HG03135 (cell line): ENCODE results near the gene NSG1.

Experiments
- ATAC-seq: cut with Tn5 transposase; IDR thresholded peaks from one replicate; pipeline ENCODE4 v1.9.1; 2021; ENCODE audit warnings: mild to moderate bottlenecking, moderate library complexity; ENCODE audit not compliant: unreplicated experiment

The NSG1 gene

DNA sequence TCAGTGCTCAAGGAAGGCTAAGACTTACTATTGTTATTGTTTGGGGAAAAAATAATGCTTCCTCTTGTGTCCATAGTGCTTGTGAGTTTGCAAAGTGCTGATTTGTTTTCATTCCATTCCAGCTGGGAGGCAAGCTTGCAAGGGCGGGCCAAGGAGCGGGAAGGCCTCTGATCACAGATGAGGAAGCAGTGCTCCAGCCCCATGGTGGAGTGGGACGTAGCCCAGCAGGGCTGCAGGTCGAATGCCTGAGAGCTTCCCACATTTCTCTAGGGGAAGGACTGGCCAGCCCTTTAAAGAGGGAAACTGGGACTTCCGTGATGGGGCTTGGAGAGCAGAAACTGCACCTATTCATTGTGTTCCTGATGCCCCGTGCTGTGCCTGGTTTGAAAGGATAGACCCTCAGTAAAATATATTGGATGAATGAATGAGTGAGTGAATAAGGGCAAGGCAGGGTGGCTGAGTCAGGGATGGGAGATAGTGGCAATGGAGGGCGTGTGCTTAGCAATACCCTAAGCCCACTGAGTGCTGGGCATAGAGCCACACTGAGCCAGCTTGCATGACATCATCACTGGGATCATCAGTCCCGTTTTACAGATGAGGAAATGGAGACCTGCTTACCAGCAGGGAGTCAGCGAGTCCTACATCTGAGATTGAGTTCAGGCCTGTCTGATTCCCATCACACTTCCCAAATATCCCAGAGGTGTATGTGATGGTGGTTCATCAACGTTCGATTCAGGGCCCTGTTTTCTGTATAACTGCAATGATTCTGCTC, 17.9 kb upstream of the NSG1 start:
- no peak for ATAC-seq

DNA sequence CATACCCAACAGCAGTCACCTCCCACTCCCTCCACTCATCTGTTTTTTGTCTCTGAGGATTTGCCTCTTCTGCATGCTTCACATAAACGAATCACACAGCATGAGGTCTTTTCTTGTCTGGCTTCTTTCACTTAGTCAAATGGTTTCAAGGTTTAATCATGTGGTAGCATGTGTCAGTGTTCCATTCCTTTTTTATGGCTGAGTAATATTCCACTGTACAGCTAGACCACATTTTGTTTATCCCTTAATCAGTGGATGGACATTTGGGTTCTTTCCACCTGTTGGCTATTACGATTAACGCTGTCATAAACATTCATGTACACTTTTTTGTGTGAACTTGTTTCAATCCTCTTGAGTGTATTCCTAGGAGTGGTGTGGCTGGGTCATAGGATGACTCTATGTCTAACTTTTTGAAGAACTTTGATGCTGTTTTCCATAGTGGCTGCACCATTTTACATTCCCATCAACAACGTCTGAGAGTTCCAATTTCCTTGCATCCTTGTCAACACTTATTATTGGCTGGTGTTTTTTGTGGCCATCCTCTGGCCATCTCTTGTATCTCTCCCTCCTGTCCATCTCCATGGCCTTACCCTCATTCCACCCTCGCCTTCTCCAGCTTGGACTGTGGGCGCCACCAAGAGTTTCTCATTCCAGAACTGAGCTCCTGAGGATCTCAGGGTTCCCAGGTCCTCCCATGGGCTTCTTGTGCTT, 12.4 kb upstream of the NSG1 start:
- no peak for ATAC-seq

DNA sequence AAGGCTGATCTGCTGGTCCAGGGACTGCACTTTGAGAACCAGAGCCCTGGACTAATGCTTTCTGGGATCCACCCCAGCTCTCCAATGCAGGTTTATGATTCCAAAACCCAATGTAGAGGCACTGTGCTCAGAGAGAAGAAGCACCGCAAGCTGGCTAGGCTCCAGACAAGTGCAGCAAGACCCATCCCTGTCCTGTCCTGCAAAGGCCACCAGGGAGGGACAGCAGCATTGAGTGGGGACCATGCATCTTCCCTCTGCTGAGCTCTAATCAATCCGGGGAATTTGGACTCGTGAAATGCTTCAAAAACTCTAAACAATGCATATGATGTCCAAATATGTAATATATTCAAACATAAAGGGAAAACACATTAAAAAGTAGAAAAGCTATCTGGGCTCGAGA, 10.8 kb upstream of the NSG1 start:
- ATAC-seq, result no peak

DNA sequence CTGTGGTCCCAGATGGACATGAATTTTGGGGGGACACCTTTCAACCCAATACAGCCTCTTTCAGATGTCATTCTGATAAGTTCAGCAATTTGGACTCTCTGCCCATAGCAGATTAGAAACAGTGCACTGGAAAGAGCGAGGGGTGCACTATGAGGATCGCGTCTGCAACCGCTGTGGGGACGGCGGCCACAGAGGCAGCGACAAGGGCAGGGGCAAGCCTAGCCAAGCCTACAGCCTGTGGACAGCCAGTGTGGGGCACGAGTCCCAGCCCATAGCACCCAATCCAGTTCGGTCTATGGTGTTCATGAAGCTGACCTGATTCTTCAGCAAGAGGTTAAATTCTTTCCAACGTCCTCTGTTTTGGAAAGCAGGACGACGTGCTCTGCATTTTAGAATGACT, 9.7 kb upstream of the NSG1 start:
- ATAC-seq, result no peak

DNA sequence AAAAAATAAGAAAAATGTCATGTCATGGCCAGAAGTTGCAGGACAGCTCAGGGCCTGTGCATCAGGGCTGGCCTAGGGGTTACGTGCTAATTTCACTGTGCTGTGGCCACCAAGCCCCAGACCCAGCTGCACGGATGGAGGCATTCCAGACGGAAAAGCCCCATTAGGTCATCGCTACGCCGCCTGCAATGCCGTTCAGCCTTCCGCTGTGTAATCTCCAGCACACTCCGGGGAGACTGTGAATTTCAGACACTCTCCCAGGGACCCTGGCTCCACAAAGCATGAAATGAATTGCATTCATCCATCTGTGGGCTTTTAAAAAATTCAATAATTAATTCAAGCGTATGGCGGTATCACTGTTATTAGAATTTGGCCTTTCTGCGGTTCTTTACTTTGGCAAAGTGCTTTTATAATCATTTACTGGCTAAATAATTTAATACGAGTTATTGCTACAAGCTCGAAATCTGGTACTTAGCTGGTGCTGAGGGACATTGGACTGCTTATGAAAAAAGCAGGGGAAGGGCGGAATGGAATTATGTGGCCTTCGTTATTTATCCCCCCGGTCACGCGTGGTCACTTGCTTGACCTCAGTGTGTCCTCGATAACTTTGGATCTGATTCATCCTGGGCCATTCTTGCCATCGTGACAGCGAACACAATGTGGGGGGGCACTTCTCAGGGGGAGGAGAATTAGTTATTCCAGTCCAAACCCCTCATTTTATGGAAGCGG, 9.0 kb upstream of the NSG1 start:
- no peak for ATAC-seq

DNA sequence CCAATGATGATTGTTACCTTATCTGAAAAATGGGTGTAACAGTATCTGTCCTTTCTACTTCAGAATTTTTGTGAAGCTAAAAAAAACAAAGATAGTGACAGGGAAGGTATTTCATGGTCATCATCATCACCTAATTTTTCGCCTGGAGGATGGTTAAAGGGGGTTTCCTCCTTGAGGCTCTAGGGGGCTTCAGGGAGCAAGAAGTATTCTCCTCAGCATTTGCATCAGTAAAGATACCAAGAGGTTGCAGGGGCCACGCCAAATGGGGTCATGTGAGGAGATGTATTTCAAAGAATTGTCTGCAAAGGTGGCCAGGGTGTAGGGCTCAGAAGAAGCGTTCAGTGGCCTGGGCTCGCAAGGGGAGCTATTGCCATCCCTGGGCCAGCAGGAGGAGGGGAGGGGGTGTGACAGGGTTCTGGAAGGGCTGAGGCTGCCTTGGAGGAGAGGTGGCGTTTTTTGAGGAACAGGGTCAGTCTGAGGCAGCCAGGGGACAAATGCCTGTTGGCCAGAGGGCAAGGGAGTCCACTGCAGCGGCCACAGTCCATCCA, 7.3 kb upstream of the NSG1 start:
- ATAC-seq, result no peak

DNA sequence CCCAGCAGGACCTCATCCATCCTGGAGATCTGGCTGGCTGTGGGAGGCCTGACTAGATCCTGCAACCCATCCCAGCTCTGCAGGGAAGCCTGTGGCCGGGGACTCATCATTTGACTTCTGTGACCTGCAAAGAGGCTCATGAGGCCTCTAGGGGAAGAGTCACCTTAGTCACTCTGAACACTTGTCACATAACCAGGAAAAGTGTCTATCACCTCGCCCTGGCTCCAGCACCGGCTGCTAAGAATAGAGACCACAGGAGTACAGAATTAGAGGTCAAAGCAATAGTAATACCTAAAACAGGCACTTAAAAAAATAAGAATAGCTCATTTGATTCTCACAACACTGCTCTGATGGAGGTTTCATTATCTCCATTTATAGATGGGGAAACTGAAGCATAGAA, 3.8 kb upstream of the NSG1 start:
- no peak for ATAC-seq

DNA sequence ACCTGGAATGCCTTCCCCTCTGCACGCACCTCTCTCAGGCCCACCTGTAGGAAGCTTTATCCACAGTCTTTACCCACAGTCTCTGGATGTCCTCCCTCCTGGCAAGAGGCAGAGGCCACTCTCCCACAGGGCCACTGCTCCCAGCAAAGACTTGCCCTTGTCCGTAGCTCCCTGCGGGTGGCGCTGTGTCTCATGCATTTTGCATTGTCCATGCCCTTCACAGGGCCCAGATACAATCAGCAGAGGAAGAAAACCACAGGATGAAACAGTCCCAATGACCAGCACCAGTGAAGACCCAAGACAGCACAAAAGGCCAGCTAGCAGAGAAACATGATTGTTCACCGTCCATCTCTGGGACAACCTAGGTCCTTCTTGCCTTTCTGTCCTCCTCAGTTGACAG, 2.1 kb upstream of the NSG1 start:
- no peak for ATAC-seq

DNA sequence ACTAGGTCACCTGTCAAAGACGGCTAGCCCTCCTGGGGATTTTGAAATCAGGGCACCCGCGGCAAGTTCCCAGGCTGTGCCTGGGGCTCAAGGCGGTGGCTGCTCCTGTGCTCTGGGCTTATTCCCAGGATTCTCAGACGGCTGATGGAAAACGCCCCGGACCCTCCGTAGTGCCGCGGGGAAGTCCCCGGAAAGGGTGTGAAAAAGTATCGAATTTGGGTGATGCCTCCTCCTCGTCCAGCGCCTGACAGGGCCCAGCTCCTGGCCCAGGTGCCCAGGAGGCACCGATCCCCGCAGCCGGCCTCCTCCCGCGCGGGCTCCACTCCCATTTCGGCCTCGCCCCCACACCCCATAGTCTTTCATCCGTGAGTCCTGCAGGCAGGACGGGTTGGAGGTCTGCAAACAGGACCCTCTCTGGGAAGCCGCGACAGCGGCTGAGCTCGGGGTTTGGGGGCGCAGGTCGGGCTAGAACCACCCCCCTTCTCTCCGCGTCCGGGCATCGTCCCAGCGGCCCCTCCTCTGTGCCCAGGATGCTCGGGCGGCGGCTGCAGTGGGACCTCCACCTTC, 1.1 kb upstream of the NSG1 start:
- ATAC-seq, result no peak

DNA sequence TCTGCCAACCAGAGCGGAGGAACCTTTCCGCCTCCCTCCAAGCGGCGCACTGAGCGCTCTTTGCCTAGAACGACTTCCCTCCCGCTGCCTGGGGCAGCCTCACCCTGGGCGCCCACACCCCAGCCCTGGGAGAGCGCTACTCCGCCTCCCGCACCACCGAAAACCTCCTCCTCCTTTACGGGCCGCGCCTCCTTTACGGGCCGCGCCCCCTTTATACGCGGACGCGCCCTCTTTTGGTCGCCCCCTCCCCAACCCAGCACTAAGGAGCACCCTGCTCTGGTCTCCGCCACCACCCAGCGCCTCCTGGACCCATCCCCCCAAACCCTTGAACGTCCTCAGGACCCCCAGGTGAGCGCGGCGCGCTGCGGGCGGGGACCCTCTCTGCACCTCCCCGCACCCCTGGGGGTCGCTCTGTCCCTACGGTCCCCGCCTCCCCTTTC, 586 bp upstream of the NSG1 start:
- no peak for ATAC-seq

DNA sequence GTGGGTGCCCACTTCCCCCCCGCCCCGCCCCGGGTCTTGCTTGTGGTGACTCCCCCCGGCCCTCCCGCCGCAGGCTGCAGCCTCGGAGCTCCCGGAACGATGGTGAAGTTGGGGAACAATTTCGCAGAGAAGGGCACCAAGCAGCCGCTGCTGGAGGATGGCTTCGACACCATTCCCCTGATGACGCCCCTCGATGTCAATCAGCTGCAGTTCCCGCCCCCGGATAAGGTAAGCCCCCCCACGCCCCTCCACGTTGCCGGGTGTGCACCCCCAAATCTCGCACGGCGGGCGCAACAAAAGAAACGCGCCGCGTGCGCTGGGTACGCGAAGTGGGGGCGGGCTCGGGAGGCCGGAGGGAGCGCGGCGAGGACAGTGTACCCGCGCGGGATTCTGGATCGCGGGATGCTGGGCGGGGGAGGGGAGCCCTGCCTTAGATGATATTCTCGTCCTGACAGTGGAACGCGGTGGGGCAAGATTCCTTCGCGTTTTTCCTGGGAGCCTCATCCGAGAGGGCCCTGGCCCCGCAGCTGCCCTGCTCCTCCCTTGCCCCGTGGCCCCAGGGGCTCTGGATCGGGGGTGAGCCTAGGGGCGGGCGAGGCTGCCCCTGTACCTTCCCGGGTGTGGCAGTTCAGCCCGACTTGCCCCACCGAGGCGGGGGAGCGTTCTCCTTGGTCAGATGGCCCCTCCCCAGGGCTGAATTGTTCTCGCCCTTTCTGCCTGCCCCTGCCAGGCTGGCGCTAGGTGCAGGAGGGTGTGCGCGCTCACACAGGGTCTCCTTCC, 819 bp downstream of the NSG1 start:
- ATAC-seq, result no peak

DNA sequence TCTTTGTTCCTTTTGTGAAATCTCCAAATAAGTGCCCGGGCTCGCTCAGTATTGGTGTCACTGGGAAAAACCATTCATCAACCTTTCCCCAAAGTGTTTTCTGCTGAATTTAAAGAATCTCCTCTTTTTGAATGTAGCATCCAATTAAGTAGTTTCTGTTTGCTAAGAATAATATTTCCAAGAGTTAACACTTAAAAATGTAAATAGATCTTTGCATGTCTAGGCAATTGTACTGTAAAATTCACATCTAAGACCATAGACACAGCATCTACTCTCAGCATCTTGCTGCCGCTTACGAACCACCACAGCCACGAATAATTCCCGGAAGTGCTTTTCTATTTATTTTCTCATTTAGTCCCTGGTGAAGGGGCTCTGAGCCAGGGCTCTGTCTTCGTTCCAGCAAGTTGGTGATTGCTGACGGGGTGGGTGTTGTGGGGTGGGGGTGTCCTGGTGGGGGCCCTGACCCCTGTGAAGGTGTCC, 1.4 kb downstream of the NSG1 start:
- ATAC-seq, result no peak

DNA sequence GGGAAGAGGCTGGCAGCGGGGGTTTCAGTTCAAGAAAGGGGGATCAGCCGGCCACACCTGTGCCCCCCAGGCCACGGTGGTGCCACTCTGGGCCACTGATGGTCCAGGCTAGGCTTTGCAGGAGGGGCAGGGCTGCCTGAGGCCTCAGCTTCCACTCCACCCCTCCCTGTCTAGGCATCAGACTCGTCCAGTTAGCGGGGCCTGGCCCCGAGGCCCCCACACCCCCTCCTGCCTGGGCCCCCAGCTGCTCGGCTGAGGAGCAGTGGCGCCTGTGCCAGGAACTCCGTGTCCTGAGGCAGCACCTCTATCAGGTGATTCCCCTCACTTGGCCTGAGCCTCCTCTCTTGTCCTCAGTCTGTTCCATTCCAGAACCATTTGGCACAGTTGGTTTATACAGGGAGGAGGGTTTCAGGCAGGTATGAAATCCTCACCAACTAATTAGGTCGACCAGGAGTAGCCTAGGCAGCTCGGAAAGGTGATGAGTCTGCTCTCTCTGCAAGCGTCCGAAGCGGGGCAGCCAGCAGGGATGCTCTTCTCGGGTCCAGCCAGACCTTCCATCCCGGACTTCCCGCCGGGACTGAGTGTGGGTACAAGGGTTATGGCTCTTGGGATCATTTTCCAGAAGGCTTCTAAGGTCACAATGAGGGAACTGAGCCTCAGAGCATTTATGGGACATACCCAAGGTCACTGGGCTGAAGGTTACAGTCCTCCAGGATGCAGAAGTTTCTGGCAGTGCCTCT, 2.1 kb downstream of the NSG1 start:
- no peak for ATAC-seq

DNA sequence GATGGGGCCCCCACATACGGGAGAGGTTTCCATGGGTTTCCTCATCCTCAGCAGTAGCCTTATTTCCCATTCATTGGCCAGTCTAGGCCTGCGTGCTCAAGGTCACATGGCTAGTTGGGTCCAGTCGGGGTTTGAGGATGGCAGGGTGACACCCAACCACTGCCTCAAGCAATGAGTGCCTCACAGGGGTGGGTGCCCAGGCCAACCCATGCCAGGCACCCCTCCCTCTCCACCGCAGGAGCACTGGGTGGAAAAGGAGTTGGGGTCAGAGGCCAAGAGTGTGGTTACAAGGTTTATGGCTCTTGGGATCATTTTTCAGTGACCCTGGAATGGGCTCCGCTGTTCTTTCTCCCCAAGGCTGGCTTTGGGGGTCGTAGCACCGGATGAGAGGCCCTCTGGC, 3.1 kb downstream of the NSG1 start:
- ATAC-seq, result no peak

DNA sequence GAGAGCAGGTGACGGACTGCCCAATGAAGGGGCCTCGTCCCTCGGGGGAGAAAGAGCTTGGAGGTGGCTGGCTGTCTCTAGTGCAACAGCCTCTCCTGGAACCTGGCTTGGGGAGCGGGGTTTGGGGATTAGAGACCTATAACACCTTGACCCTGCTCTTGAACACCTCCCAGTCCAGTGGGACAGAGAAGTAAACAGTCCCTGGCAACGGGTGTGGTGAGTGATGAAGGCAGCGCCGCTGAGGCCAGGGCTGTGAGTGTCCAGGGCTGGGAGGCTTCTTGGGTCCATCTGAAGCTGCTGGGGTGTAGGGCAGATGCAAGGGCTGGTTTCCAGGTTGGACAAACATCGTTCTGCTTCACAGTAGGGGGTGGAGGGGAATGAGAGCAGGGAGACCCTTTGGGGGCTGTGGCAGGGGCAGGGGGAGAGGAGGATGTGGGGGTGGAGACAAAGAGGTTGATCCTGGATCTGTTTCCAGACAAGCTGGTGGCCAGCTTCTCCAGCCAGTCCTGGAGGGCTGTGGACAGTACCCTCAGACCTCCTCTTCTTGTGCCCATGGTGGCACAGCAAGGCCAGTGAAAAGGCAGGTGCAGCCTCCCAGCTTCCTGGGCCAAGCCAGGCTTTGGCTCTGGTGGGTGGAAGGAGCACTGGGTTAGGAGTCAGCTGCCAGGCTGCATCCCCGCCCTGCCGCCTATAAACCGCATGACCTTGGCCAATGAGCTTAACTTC, 3.8 kb downstream of the NSG1 start:
- no peak for ATAC-seq

DNA sequence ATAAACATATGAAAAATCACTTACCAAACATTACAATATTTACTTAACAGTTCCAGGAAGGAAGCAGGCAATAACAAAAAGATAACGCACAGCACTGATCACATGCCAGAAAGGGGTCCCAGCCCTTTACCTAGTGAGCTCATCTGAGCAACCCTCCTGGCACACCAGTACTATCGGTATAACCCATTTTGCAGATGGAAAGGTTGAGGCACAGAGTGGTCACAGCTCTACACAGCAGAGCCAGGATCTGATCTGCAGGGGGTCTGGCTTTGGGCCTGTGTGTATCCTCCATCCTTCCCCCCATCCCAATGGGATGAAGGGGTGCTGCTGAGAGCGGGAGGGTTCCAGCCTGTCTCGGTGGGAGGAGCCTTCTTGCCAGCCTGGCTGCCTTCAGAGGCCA, 5.0 kb downstream of the NSG1 start:
- no peak for ATAC-seq

DNA sequence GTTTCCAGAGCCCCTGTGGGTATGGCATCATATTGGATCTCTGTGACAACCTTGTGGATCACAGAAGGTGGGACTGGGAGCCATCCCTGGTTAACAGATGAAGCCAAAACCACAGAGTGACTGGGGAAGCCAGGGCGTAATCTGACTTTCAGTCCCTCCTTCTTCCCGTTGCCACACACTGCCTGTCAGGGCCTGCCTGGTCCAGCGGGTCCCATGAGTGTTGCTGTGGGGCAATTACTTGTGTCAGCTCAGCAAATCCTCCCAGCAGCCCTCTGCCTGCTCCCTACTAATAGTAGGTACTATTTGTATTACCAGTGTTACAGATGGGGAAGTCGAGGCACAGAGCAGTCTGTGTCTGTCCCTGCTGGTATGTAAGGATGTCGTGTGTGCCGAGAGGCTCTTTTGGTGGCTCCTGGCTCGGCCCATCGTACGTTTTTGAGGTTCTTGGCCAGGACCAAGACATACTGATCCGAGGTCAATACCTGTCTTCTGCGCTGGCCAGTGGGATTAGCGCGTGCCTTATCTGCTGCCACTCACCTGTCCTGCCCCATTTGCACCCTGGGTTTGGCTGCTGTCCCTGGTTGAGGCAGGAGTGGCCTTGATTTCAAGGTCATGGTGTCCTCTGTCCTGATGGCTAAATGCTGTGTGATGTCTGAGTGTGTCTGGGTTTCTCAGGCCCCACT, 5.7 kb downstream of the NSG1 start:
- ATAC-seq, result no peak

DNA sequence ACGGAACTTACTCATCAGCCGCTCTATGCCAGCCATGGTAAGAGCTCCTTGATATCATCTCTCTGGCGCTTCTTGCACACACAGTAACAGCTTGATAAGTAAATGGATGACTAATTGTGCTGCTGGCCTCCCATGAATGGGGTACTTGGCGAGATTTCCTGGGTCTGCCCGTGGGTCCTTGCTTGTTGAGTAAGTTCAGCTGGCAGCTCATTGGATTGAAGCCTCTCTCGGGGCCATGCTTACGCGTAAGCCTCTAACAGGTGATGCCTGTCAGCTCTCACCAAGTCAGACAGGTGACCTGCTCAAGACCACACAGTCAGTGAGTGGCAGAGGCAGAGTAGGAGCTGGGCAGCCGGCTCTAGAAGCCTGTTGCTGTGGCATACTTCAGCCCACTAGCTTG, 7.7 kb downstream of the NSG1 start:
- ATAC-seq, result no peak

DNA sequence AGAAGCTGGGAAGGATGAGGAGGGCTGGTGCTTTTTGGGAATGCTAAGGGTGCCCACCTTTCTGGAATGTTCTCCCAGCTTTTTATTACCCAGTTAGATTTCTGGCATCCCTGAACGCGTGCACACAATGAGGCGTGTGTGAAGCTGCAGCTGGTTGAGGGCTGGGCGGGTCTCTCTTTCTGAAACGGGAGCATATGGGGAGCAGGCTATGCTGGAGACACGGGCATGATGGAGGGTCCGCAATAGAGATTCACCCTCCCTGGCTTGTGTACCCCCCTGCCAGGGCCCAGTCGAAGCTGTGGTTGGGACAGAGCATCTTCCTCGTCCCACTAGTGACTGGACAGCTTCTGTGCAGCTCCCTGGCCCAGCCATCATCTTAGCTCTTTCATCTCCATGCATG, 8.5 kb downstream of the NSG1 start:
- no peak for ATAC-seq
